NCI-H1694 (cell line): ENCODE data around the gene POLR3H.
A peak's percentile ranks its signal among the peaks of the same experiment; 100 is the strongest.

Source experiments
- DNase-seq: peaks from one replicate; lab custom pipeline; 2025; lab: John Stamatoyannopoulos, UW

POLR3H gene

GRCh38 chr22:41535244-41535643 is 9.0 kb downstream of the POLR3H start:
- DNase-seq = no peak

GRCh38 chr22:41534219-41534618 is 10.1 kb downstream of the POLR3H start:
- DNase-seq = no peak

GRCh38 chr22:41532908-41533825 is 11.1 kb downstream of the POLR3H start:
- DNase-seq = peak; percentile 66

DNA sequence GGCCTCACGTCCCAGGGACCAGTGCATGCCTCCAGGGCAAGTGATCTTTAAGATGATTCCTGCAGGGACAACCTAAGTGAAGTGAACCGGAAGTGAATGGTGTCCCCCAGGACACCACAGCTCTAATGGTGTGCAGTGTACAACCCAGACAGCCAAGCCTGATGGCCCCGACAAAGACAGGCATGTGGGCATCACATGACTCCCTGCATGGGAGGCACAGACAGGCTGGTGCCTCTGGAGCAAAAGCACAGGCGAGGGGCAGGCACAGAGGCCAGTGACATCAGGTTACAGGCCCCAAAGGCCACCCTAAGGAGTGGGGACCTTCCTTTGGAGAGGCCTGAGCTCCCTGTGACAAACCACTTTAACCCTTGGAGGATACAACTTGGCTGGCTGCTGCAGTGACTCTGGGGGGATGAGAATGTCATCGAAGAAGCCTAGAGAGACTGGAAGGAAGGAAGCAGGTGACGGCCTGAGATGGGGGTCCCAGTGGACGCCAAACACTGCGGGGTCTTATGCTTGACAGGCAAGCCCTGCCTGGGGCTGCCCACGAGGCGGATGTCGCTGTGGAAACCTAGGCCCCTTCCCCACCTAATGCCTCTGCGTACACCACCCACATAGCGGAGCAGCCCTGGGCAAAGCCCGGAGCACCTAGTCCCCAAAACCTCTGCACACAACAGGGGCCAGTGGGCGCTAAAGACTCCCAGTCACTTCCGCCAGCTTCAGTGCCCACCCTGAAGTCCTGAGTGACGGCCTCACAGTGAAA is 12.4 kb downstream of the POLR3H start:
- no peak for DNase-seq

DNA sequence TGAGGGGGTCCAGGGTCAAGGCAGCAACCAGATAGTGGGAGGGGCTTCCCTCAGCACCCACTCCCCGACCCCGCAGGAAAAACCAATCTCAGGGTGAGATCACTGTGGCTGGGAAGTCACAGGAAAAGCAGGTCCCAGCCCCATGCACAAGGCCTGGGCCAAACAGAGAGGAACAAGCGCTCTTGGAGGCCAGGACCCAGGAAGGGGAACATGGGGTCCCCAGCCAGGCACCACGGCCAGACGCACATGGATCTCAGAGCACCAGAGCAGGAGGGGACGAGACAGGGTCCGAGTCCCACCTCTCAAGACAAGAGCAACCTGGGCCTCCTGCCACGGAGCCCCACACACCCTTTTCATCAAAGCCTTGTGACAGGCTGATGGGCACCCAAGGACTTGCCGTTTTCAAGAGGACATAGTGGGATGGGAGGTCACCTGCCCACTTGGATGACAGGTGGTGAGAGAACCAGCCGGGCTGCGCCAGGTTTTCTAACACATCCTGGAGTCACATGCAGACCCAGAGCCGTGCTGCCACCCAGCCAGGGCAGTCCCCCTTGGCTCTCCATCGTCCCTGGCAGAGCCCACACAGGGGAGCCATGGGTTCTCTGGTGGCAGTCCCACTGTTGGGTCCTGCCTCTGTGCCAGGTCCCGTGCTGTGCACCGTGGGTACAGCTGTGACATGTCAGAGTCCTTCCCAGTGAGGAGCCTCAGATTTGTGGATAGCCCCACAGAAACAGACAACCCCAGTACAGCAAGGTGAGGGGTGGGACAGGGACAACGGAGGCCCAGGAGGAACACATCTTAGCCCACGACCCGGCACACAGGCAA is 13.2 kb downstream of the POLR3H start:
- no peak for DNase-seq

- DNase-seq = no peak
Observed at GRCh38 chr22:41528938-41529561, 15.2 kb downstream of the POLR3H start.

GRCh38 chr22:41528132-41528766 is 16.0 kb downstream of the POLR3H start:
- DNase-seq = no peak

GRCh38 chr22:41526830-41527799 is 17.2 kb downstream of the POLR3H start:
- DNase-seq = peak; percentile 11

GRCh38 chr22:41526226-41526829 is 17.9 kb downstream of the POLR3H start:
- DNase-seq = no peak

DNA sequence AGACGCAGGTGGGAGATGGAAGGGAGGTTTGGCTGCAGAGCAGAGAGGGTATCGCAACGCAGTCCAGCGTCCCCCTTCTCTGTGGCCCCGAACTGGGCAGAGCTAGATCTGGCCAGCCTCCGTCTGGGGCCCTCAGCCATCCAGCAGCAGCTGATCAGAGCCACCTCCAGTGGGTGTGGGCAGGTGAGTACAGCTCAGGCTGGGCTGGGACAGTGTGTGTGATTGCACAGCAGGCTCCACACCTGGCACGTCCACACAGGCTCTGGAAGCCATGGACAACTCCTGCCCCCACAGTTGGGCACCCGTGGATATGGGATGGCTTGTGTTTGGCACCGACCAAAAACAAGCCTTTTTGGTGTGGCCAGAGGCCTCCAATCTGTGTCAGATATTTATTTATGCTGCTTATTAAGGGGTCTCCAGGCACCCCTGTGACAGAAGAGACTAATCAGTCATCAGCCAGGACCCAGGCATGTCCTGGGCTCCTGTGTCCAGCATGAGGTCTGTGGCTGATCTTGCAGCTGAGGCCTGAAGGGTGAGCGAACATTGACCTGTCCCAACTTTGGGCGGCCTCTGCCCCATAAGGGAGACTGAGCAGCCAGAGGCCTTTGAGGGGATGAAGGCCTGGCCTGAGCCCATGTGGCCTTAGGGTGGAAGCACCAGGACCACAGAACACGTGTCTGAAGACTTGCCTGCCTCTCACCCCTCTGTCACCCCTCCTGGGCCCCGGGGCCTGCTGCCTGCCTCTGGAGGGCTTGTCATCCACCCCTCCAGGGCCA is 18.6 kb downstream of the POLR3H start:
- DNase-seq = no peak

DNA sequence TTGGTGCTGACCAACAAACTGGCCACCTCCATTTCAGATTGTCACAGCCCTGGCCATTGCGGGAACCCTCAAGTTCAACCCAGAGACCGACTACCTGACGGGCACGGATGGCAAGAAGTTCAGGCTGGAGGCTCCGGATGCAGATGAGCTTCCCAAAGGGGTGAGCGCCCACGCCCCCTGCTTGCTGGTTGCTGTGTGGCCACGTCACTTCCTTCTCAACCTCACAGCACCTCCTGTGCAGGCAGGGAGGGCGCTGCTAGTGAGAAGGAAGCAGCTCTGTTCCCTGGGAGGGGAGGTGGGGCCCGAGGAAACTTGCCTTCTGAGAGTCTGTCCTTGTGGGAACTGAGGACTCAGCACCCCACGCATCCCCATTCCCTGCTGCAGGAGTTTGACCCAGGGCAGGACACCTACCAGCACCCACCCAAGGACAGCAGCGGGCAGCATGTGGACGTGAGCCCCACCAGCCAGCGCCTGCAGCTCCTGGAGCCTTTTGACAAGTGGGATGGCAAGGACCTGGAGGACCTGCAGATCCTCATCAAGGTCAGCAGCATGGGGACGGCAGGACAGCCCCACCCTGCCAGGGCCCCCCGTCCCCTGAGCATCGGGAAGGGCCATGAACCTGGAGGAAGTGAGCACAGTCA is 19.3 kb downstream of the POLR3H start:
- DNase-seq = no peak

GRCh38 chr22:41524251-41524661 is 20.0 kb downstream of the POLR3H start:
- no peak for DNase-seq

DNA sequence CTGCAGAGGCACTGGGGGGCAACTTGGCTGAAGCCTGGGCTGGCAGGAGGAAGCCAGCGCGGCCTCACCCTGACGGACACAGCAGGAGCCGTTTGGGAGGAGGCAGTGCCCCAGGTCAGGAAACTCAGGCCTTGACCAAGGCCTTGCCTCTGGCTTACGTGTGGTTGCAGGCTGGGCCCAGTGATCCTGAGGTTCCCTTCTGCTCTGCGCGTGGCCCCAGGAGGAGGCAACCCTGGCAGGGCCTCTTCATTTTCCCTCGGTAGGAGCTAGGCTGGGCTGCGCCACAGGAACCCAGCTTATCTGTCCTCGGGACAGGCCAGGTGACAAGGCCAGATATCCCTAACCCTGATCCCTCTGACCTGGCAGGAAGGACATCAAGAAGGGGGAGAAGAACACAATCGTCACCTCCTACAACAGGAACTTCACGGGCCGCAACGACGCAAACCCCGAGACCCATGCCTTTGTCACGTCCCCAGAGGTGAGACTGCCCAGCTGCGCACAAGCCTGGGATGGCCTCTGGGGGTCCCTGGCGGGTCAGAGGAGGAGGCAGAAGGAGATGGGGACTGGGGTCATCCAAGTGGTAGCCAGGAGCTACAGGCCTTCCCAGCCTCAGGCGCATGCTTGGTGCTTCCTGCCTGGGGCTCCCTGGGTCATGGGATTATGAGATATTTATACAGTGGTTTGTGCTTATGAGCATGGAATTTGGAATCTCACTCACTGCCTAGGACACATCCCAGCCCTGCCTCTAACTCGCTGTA is 20.6 kb downstream of the POLR3H start:
- no peak for DNase-seq

DNA sequence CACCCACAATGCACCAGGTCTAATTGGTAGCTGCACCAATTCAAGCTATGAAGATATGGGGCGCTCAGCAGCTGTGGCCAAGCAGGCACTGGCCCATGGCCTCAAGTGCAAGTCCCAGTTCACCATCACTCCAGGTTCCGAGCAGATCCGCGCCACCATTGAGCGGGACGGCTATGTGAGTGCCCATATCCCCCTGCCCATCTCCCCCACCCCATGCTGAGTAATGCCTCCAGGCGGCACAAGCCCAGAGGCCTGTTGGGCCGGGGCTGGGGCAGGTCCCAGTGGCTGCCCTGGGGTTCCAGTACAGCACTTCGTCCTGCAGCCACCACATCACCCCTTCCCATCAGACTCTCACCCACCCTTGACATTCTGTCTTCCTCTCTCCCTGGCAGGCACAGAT is 21.5 kb downstream of the POLR3H start:
- DNase-seq = no peak

DNA sequence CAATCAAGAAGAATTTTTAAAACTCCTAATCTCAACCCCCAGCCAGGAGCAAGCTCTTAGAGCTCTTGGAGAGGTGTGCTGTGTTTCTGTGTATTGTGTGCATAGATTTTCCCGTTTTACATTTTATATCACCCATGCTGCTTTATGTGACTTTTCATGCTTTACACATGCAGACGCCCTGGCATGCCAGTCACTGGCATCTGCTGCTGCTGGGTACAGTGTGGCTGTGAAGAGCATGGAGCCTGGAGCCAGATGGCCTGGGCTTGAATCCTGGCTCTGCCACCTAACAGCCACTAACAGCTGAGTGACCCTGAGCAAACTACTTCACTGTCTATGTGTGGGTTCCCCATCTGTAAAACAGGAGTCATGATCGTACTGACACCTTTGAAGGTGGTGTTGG is 23.1 kb downstream of the POLR3H start:
- peak; percentile 89 for DNase-seq

DNA sequence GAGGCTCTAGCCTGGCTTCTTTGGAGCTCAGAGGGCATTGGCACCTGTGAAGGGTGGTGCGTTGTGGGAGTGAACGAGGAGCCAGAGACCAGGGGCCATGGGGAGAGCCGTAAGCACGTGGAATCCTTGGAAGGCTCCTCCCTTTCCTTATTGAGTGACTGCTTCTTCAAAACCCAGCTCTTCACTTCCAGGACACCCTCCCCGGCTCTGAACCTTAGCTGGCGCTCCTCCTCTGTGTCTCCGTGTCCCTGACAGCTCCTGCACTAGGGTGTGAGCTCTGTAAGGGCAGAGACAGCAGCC is 26.3 kb downstream of the POLR3H start:
- no peak for DNase-seq

DNA sequence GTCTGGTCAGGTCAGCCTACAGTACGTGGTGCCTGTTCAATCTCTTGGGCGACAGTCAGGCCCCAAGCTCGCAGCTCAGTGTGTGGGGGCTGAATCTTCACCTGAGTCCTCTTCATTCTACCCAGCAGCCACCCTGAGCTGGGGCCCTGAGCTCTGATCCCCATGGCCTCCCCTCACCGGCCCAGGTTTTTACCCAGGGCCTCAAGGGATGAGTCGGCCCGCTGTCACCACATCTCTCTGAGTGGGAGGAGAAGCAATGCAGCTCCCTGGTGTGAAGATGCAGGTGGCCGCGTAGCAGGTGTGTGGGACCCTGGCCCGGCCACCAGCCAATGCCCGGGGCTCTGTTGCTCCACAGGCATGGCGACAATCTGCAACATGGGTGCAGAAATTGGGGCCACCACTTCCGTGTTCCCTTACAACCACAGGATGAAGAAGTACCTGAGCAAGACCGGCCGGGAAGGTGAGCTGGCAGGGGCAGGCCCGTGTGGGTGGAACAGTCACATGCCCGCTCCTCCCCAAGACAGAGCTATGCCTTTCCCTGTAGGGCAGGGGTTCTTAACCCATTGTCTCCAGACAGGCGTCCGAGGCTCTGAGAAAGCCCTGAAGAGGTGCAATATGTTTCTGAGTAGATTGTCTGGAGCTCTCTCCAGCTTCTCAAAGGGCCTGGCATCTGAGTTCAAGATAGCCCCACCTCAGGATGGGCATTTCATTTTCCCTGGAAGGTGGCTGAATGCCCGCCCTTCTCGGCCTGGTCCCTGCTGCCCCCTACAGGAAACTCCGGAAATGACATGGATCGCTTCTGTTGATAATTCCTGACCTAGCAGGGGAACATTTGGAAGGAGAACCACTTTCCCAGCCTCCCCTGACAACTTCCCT is 26.9 kb downstream of the POLR3H start:
- peak; percentile 77 for DNase-seq
